ENCODE data around the gene FOXM1. TPM values are rescaled to one million over a fixed set of nuclear protein-coding genes. Genes with fewer than 3 reads are reported as not detected.

The FOXM1 gene
- total and polyA plus RNA-seq, 5 donors from 2014 or later: 0.44 to 3.8 (median 0.87) TPM

GRCh38 chr12:2826036-2826435 is 50.9 kb downstream of the FOXM1 start:
- peaks cover 60% of the 10 kb centered on the region for H3K36me3 Mint-ChIP-seq

GRCh38 chr12:2825132-2825531 is 51.8 kb downstream of the FOXM1 start:
- Histone ChIP-seq H3K9me3 (ENCODE audit: control insufficient read depth in 2 of 2, low read length in 2 of 2) (no peaks in the 10 kb centered on the region), H3K27me3 (ENCODE audit: control insufficient read depth, insufficient read depth, low read length) (no peaks in the 10 kb centered on the region), H3K4me3 (ENCODE audit: low read depth, low read length) (no peak overlapping the region), H3K4me1 (ENCODE audit: control insufficient read depth, insufficient read depth, low read length, poor library complexity, severe bottlenecking) (no peaks in the 10 kb centered on the region), H3K36me3 (ENCODE audit: control insufficient read depth, insufficient read depth, low read length) (peaks cover 80% of the 10 kb centered on the region), H3K27ac (ENCODE audit: insufficient read depth, low read length, poor library complexity, severe bottlenecking) (no peak overlapping the region)
- no peak for ATAC-seq (ENCODE audit: low read depth in 2 of 2)
- peaks cover 57% of the 10 kb centered on the region for H3K36me3 Mint-ChIP-seq
- peaks cover 0 to 10% (median 3%) of the 10 kb centered on the region in 4 donors for H3K4me1 Mint-ChIP-seq
- H3K9me3 Mint-ChIP-seq: no peaks in the 10 kb centered on the region
- no peak overlapping the region for H3K4me3 Mint-ChIP-seq
- no peaks in the 10 kb centered on the region for H3K27me3 Mint-ChIP-seq
- peak overlapping the region; percentile 66 to 91 (median 74) for H3K27ac Mint-ChIP-seq
- DNase-seq: no peak

More at GRCh38 chr12:2826036-2826435, 50.9 kb downstream of the FOXM1 start:
- Histone ChIP-seq H3K4me3 (ENCODE audit: low read depth, low read length) (no peak overlapping the region), H3K27me3 (ENCODE audit: control insufficient read depth, insufficient read depth, low read length) (no peaks in the 10 kb centered on the region), H3K9me3 (ENCODE audit: control insufficient read depth in 2 of 2, low read length in 2 of 2) (no peaks in the 10 kb centered on the region), H3K36me3 (ENCODE audit: control insufficient read depth, insufficient read depth, low read length) (peaks cover 74% of the 10 kb centered on the region), H3K27ac (ENCODE audit: insufficient read depth, low read length, poor library complexity, severe bottlenecking) (no peak overlapping the region), H3K4me1 (ENCODE audit: control insufficient read depth, insufficient read depth, low read length, poor library complexity, severe bottlenecking) (no peaks in the 10 kb centered on the region)
- no peaks in the 10 kb centered on the region for H3K9me3 Mint-ChIP-seq
- no peak for DNase-seq
- no peak overlapping the region for H3K4me3 Mint-ChIP-seq
- peak overlapping the region in 1 of 3 donors; percentile 41 for H3K27ac Mint-ChIP-seq
- H3K4me1 Mint-ChIP-seq: peaks cover 0 to 8% (median 3%) of the 10 kb centered on the region in 4 donors
- no peak for ATAC-seq (ENCODE audit: low read depth in 2 of 2)
- H3K27me3 Mint-ChIP-seq: no peaks in the 10 kb centered on the region

- Histone ChIP-seq H3K27me3 (ENCODE audit: control insufficient read depth, insufficient read depth, low read length) (no peaks in the 10 kb centered on the region), H3K9me3 (ENCODE audit: control insufficient read depth in 2 of 2, low read length in 2 of 2) (no peaks in the 10 kb centered on the region), H3K36me3 (ENCODE audit: control insufficient read depth, insufficient read depth, low read length) (peaks cover 85% of the 10 kb centered on the region), H3K4me3 (ENCODE audit: low read depth, low read length) (no peak overlapping the region), H3K27ac (ENCODE audit: insufficient read depth, low read length, poor library complexity, severe bottlenecking) (no peak overlapping the region), H3K4me1 (ENCODE audit: control insufficient read depth, insufficient read depth, low read length, poor library complexity, severe bottlenecking) (no peaks in the 10 kb centered on the region)
- H3K4me3 Mint-ChIP-seq: no peak overlapping the region
- peak overlapping the region in 1 of 3 donors; percentile 74 for H3K27ac Mint-ChIP-seq
- peaks cover 0 to 10% (median 6%) of the 10 kb centered on the region in 4 donors for H3K4me1 Mint-ChIP-seq
- H3K27me3 Mint-ChIP-seq: no peaks in the 10 kb centered on the region
- ATAC-seq (ENCODE audit: low read depth in 2 of 2) (no peak), DNase-seq (no peak)
- peaks cover 58% of the 10 kb centered on the region for H3K36me3 Mint-ChIP-seq
- H3K9me3 Mint-ChIP-seq: no peaks in the 10 kb centered on the region
Measured at GRCh38 chr12:2824541-2824940, 52.4 kb downstream of the FOXM1 start.

GRCh38 chr12:2823483-2823882 is 53.5 kb downstream of the FOXM1 start:
- ATAC-seq (ENCODE audit: low read depth in 2 of 2): no peak
- Mint-ChIP-seq H3K27ac (no peak overlapping the region), H3K4me3 (no peak overlapping the region), H3K4me1 (peaks cover 0 to 10% (median 3%) of the 10 kb centered on the region in 4 donors), H3K27me3 (no peaks in the 10 kb centered on the region), H3K36me3 (peaks cover 53% of the 10 kb centered on the region), H3K9me3 (no peaks in the 10 kb centered on the region)
- H3K4me3 ChIP-seq (ENCODE audit: low read depth, low read length): no peak overlapping the region
- H3K9me3 ChIP-seq (ENCODE audit: control insufficient read depth in 2 of 2, low read length in 2 of 2): no peaks in the 10 kb centered on the region
- H3K27ac ChIP-seq (ENCODE audit: insufficient read depth, low read length, poor library complexity, severe bottlenecking): no peak overlapping the region
- H3K27me3 ChIP-seq (ENCODE audit: control insufficient read depth, insufficient read depth, low read length): no peaks in the 10 kb centered on the region
- peaks cover 88% of the 10 kb centered on the region for H3K36me3 ChIP-seq (ENCODE audit: control insufficient read depth, insufficient read depth, low read length)
- H3K4me1 ChIP-seq (ENCODE audit: control insufficient read depth, insufficient read depth, low read length, poor library complexity, severe bottlenecking): no peaks in the 10 kb centered on the region
- DNase-seq: no peak

- Histone ChIP-seq H3K4me3 (ENCODE audit: low read depth, low read length) (no peak overlapping the region), H3K27ac (ENCODE audit: insufficient read depth, low read length, poor library complexity, severe bottlenecking) (no peak overlapping the region), H3K36me3 (ENCODE audit: control insufficient read depth, insufficient read depth, low read length) (peaks cover 78% of the 10 kb centered on the region), H3K27me3 (ENCODE audit: control insufficient read depth, insufficient read depth, low read length) (no peaks in the 10 kb centered on the region), H3K4me1 (ENCODE audit: control insufficient read depth, insufficient read depth, low read length, poor library complexity, severe bottlenecking) (no peaks in the 10 kb centered on the region), H3K9me3 (ENCODE audit: control insufficient read depth in 2 of 2, low read length in 2 of 2) (no peaks in the 10 kb centered on the region)
- H3K27me3 Mint-ChIP-seq: no peaks in the 10 kb centered on the region
- H3K4me1 Mint-ChIP-seq: peaks cover 0 to 18% (median 6%) of the 10 kb centered on the region in 4 donors
- H3K36me3 Mint-ChIP-seq: peaks cover 47% of the 10 kb centered on the region
- H3K4me3 Mint-ChIP-seq: peak overlapping the region in 1 of 4 donors; percentile 56
- DNase-seq: no peak
- ATAC-seq (ENCODE audit: low read depth in 2 of 2): no peak
- H3K9me3 Mint-ChIP-seq: no peaks in the 10 kb centered on the region
- H3K27ac Mint-ChIP-seq: no peak overlapping the region
Measured at GRCh38 chr12:2820432-2820831, 56.5 kb downstream of the FOXM1 start.

GRCh38 chr12:2819810-2820209 is 57.2 kb downstream of the FOXM1 start:
- Mint-ChIP-seq H3K4me1 (peaks cover 0 to 23% (median 6%) of the 10 kb centered on the region in 4 donors), H3K36me3 (peaks cover 41% of the 10 kb centered on the region), H3K27me3 (no peaks in the 10 kb centered on the region), H3K9me3 (no peaks in the 10 kb centered on the region), H3K4me3 (no peak overlapping the region), H3K27ac (no peak overlapping the region)
- Histone ChIP-seq H3K27ac (ENCODE audit: insufficient read depth, low read length, poor library complexity, severe bottlenecking) (no peak overlapping the region), H3K9me3 (ENCODE audit: control insufficient read depth in 2 of 2, low read length in 2 of 2) (no peaks in the 10 kb centered on the region), H3K27me3 (ENCODE audit: control insufficient read depth, insufficient read depth, low read length) (no peaks in the 10 kb centered on the region), H3K4me1 (ENCODE audit: control insufficient read depth, insufficient read depth, low read length, poor library complexity, severe bottlenecking) (no peaks in the 10 kb centered on the region), H3K36me3 (ENCODE audit: control insufficient read depth, insufficient read depth, low read length) (peaks cover 73% of the 10 kb centered on the region), H3K4me3 (ENCODE audit: low read depth, low read length) (no peak overlapping the region)
- DNase-seq (no peak), ATAC-seq (ENCODE audit: low read depth in 2 of 2) (no peak)

GRCh38 chr12:2813214-2814185 is 63.5 kb downstream of the FOXM1 start:
- Histone ChIP-seq H3K4me1 (ENCODE audit: control insufficient read depth, insufficient read depth, low read length, poor library complexity, severe bottlenecking) (peaks cover 22% of the 10 kb centered on the region), H3K4me3 (ENCODE audit: low read depth, low read length) (peak overlapping the region; percentile 97), H3K36me3 (ENCODE audit: control insufficient read depth, insufficient read depth, low read length) (peaks cover 20% of the 10 kb centered on the region), H3K27me3 (ENCODE audit: control insufficient read depth, insufficient read depth, low read length) (no peaks in the 10 kb centered on the region), H3K27ac (ENCODE audit: insufficient read depth, low read length, poor library complexity, severe bottlenecking) (peak overlapping the region; percentile 90), H3K9me3 (ENCODE audit: control insufficient read depth in 2 of 2, low read length in 2 of 2) (no peaks in the 10 kb centered on the region)
- Mint-ChIP-seq H3K27me3 (peaks cover 5% of the 10 kb centered on the region), H3K4me1 (peaks cover 3 to 50% (median 21%) of the 10 kb centered on the region in 4 donors), H3K4me3 (peak overlapping the region; percentile 94 to 99 (median 96)), H3K36me3 (peaks cover 9% of the 10 kb centered on the region), H3K27ac (peak overlapping the region; percentile 98 to 100 (median 100)), H3K9me3 (no peaks in the 10 kb centered on the region)
- DNase-seq (peak; percentile 34 to 76 (median 35)), ATAC-seq (ENCODE audit: low read depth in 2 of 2) (no peak)
